Activated CD4-positive, alpha-beta T cell treated with anti-CD3 and anti-CD28 coated beads, Interleukin-10, Interleukin-2, amounts not matched to agents 100 ng/mL and 50 ng/mL, durations not matched to agents 16 hours and 8 hours (primary cell): ENCODE measurements around the gene HPSE.

Experiments used
- DNase-seq: peaks from one replicate; pipeline ENCODE4 v3.0.0-alpha.2; 2020

The HPSE gene

DNA sequence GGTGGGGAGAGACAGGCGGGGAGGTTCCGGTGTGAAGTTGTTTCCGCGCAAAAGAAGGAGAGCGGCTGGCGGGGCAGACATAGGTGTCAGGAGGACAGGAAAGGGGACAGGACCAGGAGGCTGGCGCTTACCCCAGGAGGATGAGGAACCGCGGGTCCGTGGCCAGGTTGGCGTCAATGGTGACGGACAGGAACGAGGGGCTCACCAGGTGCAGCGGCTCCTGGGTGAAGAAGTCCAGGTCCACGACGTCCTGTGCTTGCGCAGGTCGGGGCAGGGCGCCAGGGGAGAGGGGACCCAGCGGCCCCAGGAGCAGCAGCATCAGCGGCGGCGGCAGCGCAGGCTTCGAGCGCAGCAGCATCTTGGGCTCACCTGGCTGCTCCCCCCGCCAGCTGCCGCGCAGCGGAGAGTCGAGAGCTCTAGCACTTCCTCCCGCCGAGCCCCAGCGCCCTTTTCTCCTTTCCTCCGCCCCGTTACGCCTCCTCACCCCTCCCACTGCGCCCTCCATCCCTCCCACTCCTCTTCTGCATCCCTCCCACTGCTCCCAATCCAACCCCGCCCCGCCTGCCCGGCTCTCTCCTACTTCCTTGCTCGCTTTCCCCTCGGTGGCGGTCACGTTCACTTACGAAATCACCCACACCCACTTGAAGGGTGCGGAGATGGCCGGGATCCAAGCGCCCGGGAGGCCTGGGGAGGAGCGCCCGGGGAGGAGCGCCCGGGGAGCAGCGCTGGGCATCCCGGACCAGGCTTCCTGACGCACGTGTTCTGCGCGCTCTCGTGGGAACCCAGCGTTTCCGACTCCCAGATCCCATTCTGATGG is at the start of gene HPSE:
HPSE (minus strand) TSS at position 424 of the 817 bp plus-strand sequence; CDS start at position 358, 66 bp downstream.
- DNase-seq = peak; percentile 74

GRCh38 chr4:83382850-83383249 is 48.2 kb upstream of the HPSE start:
- DNase-seq = no peak

DNA sequence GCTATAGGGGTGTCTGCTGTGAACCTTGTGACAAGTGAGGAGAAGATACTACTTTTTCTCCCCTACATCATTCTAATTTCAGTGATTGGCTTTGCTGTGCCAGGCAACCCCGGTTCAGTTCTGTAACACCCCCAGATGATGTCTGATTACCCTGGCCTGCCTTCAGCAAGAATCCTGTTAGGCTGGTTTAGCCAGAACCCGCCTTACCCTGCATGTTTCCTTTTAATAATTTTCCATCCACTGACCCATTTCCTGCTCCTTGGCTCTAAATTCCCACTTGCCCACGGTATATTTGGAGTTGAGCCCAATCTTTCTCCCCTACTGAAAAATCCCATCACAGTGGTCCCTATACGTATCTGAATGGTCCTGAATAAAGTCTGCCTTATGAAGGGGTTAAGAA is 46.5 kb upstream of the HPSE start:
- no peak for DNase-seq

- no peak for DNase-seq
These were observed 43.8 kb upstream of the HPSE start for GRCh38 chr4:83378419-83378818.

DNA sequence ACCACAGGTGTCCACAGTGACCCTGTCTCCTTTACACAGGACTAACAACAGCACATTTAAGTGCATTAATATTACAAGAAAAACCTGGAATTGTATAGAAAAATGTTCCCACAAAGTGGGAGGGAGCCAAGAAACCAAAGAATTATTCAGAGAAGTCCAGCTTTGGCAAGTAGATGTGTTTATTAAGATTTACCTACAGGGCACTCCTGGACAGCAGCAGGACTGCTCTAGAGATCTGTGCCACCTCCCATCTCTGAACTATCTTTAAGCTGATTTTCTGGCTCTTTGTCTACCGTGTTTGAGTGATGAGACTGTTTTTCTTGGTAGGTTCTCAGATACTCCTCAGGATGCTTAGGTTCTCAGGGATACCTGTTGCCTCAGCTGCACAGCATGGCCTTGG is 38.3 kb upstream of the HPSE start:
- DNase-seq = no peak

GRCh38 chr4:83371936-83372335 is 37.3 kb upstream of the HPSE start:
- DNase-seq = no peak

- DNase-seq = no peak
These were observed 36.6 kb upstream of the HPSE start for GRCh38 chr4:83371235-83371634.

DNA sequence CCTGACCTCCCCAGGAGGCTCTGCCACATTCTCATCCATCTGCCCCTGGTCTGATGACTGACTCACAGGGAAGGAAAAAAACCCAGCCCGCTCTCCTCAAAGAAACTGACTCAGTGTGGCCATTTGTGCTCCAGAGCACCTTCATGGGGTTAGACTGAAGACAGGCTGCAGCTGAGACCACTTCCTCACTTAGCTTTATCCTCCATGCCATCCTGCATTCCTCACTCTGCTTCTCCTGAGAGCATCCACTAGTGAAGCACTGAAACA is 35.9 kb upstream of the HPSE start:
- no peak for DNase-seq

DNA sequence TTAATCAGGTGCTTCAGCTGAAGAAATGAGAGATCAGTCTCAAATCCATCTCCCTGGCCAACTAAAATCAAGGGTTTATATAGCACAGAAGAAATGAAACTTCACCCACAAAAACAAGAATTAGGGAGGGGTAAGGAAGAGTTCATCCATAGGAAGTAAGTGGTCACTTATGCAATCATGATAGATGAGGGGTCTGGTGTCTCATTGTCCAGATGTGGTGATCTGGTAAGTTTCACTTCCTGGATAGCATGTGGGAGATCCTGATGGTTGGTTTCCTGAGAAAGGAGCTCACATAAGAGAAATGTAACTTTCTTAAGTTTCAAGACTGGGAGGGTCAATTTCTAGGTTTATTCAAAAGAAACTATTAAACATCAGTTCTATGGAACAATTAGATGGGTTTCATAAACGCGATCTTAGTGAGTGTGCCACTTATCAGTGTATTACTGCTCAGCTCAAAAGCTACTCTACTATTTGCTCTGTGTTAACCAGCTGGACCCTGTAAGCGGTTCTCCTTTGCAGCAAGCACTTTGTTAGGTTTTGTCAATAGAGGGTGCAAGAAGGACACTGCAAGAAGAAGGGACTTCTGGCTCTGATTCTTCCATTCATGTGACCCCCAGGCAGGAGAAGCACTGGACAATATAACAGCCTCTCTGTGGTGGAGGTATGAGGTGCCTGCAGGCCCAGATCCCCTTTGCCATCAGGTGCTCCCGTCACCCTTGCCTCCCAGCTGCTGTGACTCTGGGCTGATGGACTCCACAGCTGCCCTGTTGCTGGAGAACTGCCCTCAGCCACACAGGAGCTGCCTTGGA is 35.4 kb upstream of the HPSE start:
- no peak for DNase-seq

GRCh38 chr4:83364312-83364711 is 29.7 kb upstream of the HPSE start:
- no peak for DNase-seq

- DNase-seq = peak; percentile 14
These were observed 28.1 kb upstream of the HPSE start for GRCh38 chr4:83362492-83363329.

- no peak for DNase-seq
These were observed 26.9 kb upstream of the HPSE start for GRCh38 chr4:83361416-83362103.

- no peak for DNase-seq
These were observed 25.4 kb upstream of the HPSE start for GRCh38 chr4:83360018-83360417.

GRCh38 chr4:83358410-83358809 is 23.8 kb upstream of the HPSE start:
- DNase-seq = no peak

DNA sequence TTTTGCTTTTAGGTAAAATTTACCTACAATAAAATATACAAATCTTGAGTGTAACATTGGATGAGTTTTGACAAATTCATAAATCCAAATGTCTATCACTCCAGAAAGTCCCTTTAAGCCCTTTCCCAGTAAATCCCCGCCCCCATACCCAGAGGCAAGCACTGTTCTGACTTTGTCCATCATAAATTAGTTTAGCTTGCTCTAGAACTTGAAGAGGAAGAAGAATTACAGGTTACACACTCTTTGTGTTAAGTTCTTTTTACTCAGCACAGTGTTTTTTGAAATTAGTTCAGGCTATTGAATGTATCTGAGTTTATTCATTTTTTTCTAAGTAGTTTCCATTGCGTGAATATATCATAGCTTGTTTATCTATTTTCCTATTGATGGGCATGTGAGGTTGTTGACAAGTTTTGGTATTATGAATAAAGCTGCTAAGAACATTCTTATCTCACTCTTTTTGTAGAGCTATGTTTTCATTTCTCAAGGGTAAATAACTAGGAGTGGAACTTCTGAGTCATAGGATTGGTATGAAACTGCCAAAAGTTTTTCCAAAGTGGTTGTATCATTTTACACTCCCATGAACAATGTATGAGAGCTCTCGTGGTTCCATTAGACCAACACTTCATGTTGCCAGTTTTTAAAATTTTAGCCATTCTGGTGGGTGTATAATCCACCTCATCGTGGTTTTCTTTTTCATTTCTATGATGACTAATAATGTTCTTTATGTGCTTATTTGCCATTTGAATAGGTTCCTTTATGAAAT is 22.4 kb upstream of the HPSE start:
- peak; percentile 88 for DNase-seq

- no peak for DNase-seq
These were observed 18.9 kb upstream of the HPSE start for GRCh38 chr4:83353516-83353915.

- no peak for DNase-seq
These were observed 13.4 kb upstream of the HPSE start for GRCh38 chr4:83348074-83348473.

GRCh38 chr4:83342476-83342875 is 7.8 kb upstream of the HPSE start:
- DNase-seq = no peak

- DNase-seq = peak; percentile 63
These were observed 6.2 kb upstream of the HPSE start for GRCh38 chr4:83340692-83341343.

DNA sequence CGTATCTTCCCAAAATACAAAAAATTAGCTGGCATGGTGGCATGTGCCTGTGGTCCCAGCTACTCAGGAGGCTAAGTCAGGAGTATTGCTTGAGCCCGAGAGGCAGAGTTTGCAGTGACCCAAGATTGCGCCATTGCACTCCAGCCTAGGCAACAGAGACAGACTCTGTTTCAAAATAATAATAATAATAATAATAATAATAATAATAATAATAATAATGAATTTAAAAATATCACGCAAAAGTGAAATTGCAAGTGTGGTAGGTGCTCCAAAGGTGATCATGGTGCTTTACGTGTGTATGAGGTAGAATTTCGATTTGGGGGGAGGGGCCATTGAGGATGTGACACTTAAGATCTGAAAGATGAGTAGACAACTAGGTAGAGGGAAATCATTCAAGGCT is 4.9 kb upstream of the HPSE start:
- no peak for DNase-seq

DNA sequence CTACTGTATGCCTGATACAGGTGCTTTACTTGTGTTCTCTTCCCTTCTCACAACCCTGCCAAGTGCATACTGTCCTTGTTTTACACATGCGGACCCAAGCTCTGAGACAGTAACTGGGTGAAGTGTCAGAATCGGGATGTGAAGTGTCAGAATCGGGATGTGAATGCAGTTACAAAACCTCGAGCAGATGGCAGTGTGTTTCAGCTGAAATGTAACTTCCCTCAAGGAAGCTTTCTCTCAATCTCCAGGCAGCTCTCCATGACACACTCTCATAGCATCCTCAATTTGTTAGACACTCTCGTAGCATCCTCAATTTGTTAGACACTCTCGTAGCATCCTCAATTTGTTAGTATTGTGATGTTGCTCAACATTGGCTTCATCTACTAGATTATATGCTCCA is 1.1 kb upstream of the HPSE start:
- DNase-seq = no peak

- DNase-seq = no peak
These were observed 2.7 kb downstream of the HPSE start for GRCh38 chr4:83331956-83332355.
